Kidney (tissue), 14 donors: Measurements from ENCODE around the gene PATE2. TPM values are rescaled to one million over a fixed set of nuclear protein-coding genes. Genes with fewer than 3 reads are reported as not detected.

Experiments
- DNase-seq, 5 donors: peaks; one replicate each; pipeline ENCODE4 v3.0.0-alpha.2; 2013 to 2020
- FAIRE-seq: peaks from 2 replicates; lab custom pipeline; 2012; peaks lifted over from hg19 to GRCh38; lab: Jason Lieb, UNC
- H3K27ac ChIP-seq, 2 donors: one replicate each; pipeline ENCODE4 v1.7.0; 2013; ENCODE audit warnings: low read depth in 2 of 2, low read length in 2 of 2, inconsistent platforms in 1 of 2
- H3K27me3 ChIP-seq: one replicate; pipeline ENCODE4 v1.7.1; 2013; ENCODE audit warnings: low read length, inconsistent platforms; ENCODE audit not compliant: control insufficient read depth, insufficient read depth
- H3K36me3 ChIP-seq, 3 donors: one replicate each; pipeline versions ENCODE4 v1.7.0 to v1.7.1; 2013; ENCODE audit warnings: low read length in 3 of 3, control low read depth in 1 of 3, inconsistent platforms in 1 of 3; ENCODE audit not compliant: insufficient read depth in 3 of 3, control insufficient read depth in 2 of 3
- H3K4me1 ChIP-seq, 3 donors: one replicate each; pipeline versions ENCODE4 v1.7.0 to v1.7.1; 2013; ENCODE audit warnings: low read length in 3 of 3, inconsistent platforms in 1 of 3, low read depth in 1 of 3; ENCODE audit not compliant: control insufficient read depth in 2 of 3, insufficient read depth in 2 of 3
- H3K4me3 ChIP-seq, 3 donors: one replicate each; pipeline versions ENCODE4 v1.7.0 to v1.8.1; 2013; ENCODE audit warnings: low read length in 3 of 3, control low read depth in 1 of 3, inconsistent platforms in 1 of 3
- H3K9ac ChIP-seq, 3 donors: one replicate each; pipeline versions ENCODE4 v1.7.0 to v1.7.1; 2013; ENCODE audit warnings: low read length in 3 of 3, control low read depth in 1 of 3, inconsistent platforms in 1 of 3
- H3K9me3 ChIP-seq, 3 donors: one replicate each; pipeline versions ENCODE4 v1.7.0 to v1.7.1; 2013; ENCODE audit warnings: low read length in 3 of 3, control low read depth in 1 of 3, inconsistent platforms in 1 of 3; ENCODE audit not compliant: control insufficient read depth in 2 of 3, insufficient read depth in 1 of 3
- intact Hi-C: fragments of 100-400 bp; cut with DNase I; formaldehyde crosslinking; loops from one replicate; pipeline ENCODE4 v1.11.1; 2022
- polyA plus RNA-seq: library from polyadenylated mRNA; stranded (reverse); fragments of 350-450 nt; fragmentation: Illumina TruSeq; extraction: RNeasy Lipid Tissue Mini Kit (QIAGEN cat#74804); gene quantifications from one replicate; pipeline ENCODE4 v1.2.3, GENCODE V29; 2014; ENCODE audit warnings: low read depth, low replicate concordance; ENCODE audit not compliant: insufficient read depth
- total RNA-seq: library from RNA; stranded (reverse); fragmentation: NEBNext Ultra II Directional; extraction: Animal tissue kit (Norgen Biotek cat#: 25700); gene quantifications from one replicate; pipeline ENCODE4 v1.2.1, GENCODE V29; 2021
- TF ChIP-seq, protein P1 (sequence below): IDR thresholded peaks from 3 replicates; pipeline ENCODE4 v1.5.1; 2012; ENCODE audit warnings: mild to moderate bottlenecking, moderate library complexity, borderline replicate concordance; ENCODE audit not compliant: insufficient read depth; ENCODE audit errors: extremely low read depth
- donor health status: control.
- donor health status: control.
- donor health status: control.
- donor health status: control.
- donor health status: control.
- donor health status: DM: yes; HTN: yes; CAD: no.
- donor health status: Normal renal cell carcinoma (clear cell type).

The PATE2 gene
- total and polyA plus RNA-seq, 2 donors from 2014 or later: not detected

GRCh38 chr11:125745979-125746378, 32.6 kb downstream of the PATE2 start, which contains the start of gene PATE1:
Gene PATE1 (plus strand): TSS chr11:125746279. CDS start chr11:125746305, 26 bp downstream.
- Histone ChIP-seq H3K9ac (no peak within 1 kb of the TSS), H3K4me1 (no peaks in the 10 kb centered on the region), H3K27me3 (no peaks in the 10 kb centered on the region), H3K4me3 (no peak within 1 kb of the TSS), H3K36me3 (no peaks in the 10 kb centered on the region), H3K27ac (no peak within 1 kb of the TSS), H3K9me3 (no peaks in the 10 kb centered on the region)
- FAIRE-seq: no peak
- no peak for DNase-seq
- TF ChIP-seq, protein P1, sequence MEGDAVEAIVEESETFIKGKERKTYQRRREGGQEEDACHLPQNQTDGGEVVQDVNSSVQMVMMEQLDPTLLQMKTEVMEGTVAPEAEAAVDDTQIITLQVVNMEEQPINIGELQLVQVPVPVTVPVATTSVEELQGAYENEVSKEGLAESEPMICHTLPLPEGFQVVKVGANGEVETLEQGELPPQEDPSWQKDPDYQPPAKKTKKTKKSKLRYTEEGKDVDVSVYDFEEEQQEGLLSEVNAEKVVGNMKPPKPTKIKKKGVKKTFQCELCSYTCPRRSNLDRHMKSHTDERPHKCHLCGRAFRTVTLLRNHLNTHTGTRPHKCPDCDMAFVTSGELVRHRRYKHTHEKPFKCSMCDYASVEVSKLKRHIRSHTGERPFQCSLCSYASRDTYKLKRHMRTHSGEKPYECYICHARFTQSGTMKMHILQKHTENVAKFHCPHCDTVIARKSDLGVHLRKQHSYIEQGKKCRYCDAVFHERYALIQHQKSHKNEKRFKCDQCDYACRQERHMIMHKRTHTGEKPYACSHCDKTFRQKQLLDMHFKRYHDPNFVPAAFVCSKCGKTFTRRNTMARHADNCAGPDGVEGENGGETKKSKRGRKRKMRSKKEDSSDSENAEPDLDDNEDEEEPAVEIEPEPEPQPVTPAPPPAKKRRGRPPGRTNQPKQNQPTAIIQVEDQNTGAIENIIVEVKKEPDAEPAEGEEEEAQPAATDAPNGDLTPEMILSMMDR: no peak
- intact Hi-C loops: no loop called here

- intact Hi-C loops: no loop called here
- Histone ChIP-seq H3K27ac (no peak overlapping the region), H3K9me3 (no peaks in the 10 kb centered on the region), H3K9ac (no peak overlapping the region), H3K36me3 (no peaks in the 10 kb centered on the region), H3K4me1 (no peaks in the 10 kb centered on the region), H3K4me3 (no peak overlapping the region), H3K27me3 (no peaks in the 10 kb centered on the region)
- TF ChIP-seq, protein P1: no peak
- FAIRE-seq (no peak), DNase-seq (no peak)
Measured at GRCh38 chr11:125743681-125744080, 34.9 kb downstream of the PATE2 start.

GRCh38 chr11:125740617-125741016, 38.0 kb downstream of the PATE2 start:
- DNase-seq: no peak
- intact Hi-C loops: no loop called here
- Histone ChIP-seq H3K4me1 (no peaks in the 10 kb centered on the region), H3K9ac (no peak overlapping the region), H3K27ac (no peak overlapping the region), H3K36me3 (no peaks in the 10 kb centered on the region), H3K9me3 (no peaks in the 10 kb centered on the region), H3K4me3 (no peak overlapping the region), H3K27me3 (no peaks in the 10 kb centered on the region)
- TF ChIP-seq, protein P1: no peak
- FAIRE-seq: no peak

- DNase-seq (no peak), FAIRE-seq (no peak)
- Histone ChIP-seq H3K9me3 (no peaks in the 10 kb centered on the region), H3K4me3 (no peak overlapping the region), H3K27me3 (no peaks in the 10 kb centered on the region), H3K4me1 (no peaks in the 10 kb centered on the region), H3K36me3 (no peaks in the 10 kb centered on the region), H3K27ac (no peak overlapping the region), H3K9ac (no peak overlapping the region)
- TF ChIP-seq, protein P1: no peak
- intact Hi-C loops: no loop called here
Measured at GRCh38 chr11:125728969-125729368, 49.7 kb downstream of the PATE2 start.
